GM12878 (cell line): ENCODE data around the gene SIPA1. TPM values are rescaled to one million over a fixed set of nuclear protein-coding genes. Genes with fewer than 3 reads are reported as not detected.

Experiments
- CBX5 ChIP-seq: sonication (generic); IDR thresholded peaks from 2 replicates; pipeline ENCODE4 v1.6.1; 2016; ENCODE audit warnings: low read depth, moderate library complexity, mild to moderate bottlenecking, inconsistent platforms
- EGR1 ChIP-seq, 2 experiments: IDR thresholded peaks; 1 replicate in 1 of 2; 2 replicates in 1 of 2; pipeline ENCODE4 v1.6.1; 2011 to 2012; ENCODE audit warnings: low read depth in 2 of 2, low read length in 2 of 2, borderline replicate concordance in 1 of 2, mild to moderate bottlenecking in 1 of 2, moderate library complexity in 1 of 2
- HCFC1 ChIP-seq: fragments of 150-350 bp; IDR thresholded peaks from 2 replicates; pipeline ENCODE4 v1.6.1; 2014; ENCODE audit warnings: low read length
- PAX8 ChIP-seq: fragments of 450-650 bp; IDR thresholded peaks from 2 replicates; pipeline ENCODE4 v1.6.1; 2017; ENCODE audit warnings: mild to moderate bottlenecking, moderate library complexity
- POLR2A ChIP-seq: IDR thresholded peaks from 2 replicates; pipeline ENCODE4 v1.6.1; 2011; ENCODE audit warnings: low read depth, mild to moderate bottlenecking, low read length
- RAD21 ChIP-seq: IDR thresholded peaks from 2 replicates; pipeline ENCODE4 v1.6.1; 2011; ENCODE audit warnings: mild to moderate bottlenecking, low read depth, low read length, moderate library complexity; ENCODE audit not compliant: insufficient read depth
- RBBP5 ChIP-seq: fragments of 200-600 bp; sonication (generic); conservative IDR thresholded peaks from 2 replicates; pipeline ENCODE4 v1.6.1; 2016
- RUNX3 ChIP-seq: IDR thresholded peaks from 2 replicates; pipeline ENCODE4 v1.6.1; 2012; ENCODE audit warnings: low read length, inconsistent platforms
- SIX5 ChIP-seq: IDR thresholded peaks from 2 replicates; pipeline ENCODE4 v1.6.1; 2011; ENCODE audit warnings: mild to moderate bottlenecking, low read depth, low read length, moderate library complexity; ENCODE audit not compliant: severe bottlenecking
- SMAD5 ChIP-seq: IDR thresholded peaks from 2 replicates; pipeline ENCODE4 v1.6.1; 2016; ENCODE audit warnings: antibody characterized with exemption, low read depth
- SUZ12 ChIP-seq: fragments of 200-600 bp; sonication (generic); IDR thresholded peaks from one replicate; pipeline ENCODE4 v1.6.1; 2018; ENCODE audit warnings: antibody characterized with exemption, mild to moderate bottlenecking; ENCODE audit not compliant: unreplicated experiment
- TCF7 ChIP-seq: IDR thresholded peaks from 2 replicates; pipeline ENCODE4 v1.6.1; 2014; ENCODE audit warnings: antibody characterized with exemption, borderline replicate concordance
- YY1 ChIP-seq: IDR thresholded peaks from 2 replicates; pipeline ENCODE4 v1.6.1; 2011; ENCODE audit warnings: low read depth, mild to moderate bottlenecking, low read length
- ZBED1 ChIP-seq: IDR thresholded peaks from 2 replicates; pipeline ENCODE4 v1.6.1; 2016; ENCODE audit warnings: borderline replicate concordance
- ZNF274 ChIP-seq: IDR thresholded peaks from one replicate; pipeline ENCODE4 v1.8.0; 2011; ENCODE audit not compliant: insufficient read length, insufficient read depth
- polyA plus RNA-seq, 11 experiments: library from polyadenylated mRNA; depleted of rRNA in 4 of 11; unstranded in 6 of 11; stranded (reverse) in 5 of 11; fragments of >200 nt; fragmentation: Nextera tagmentation in 4 of 11; fragmentation: Illumina TruSeq in 1 of 11; extraction: Ambion mirVana in 4 of 11; extraction: Trizol in 1 of 11; gene quantifications; 1 replicate in 1 of 11; 2 replicates in 10 of 11; pipeline versions ENCODE4 v1.2.1 to v1.2.3, GENCODE V29; 2011 to 2016; ENCODE audit warnings: inconsistent platforms in 2 of 11, missing spikeins in 2 of 11, low read depth in 1 of 11
- total RNA-seq, 4 experiments: library from RNA; depleted of rRNA in 3 of 4; stranded (reverse); fragments of >200 nt in 3 of 4; fragmentation: Illumina TruSeq in 1 of 4; extraction: Trizol in 1 of 4; gene quantifications; 2 replicates each; pipeline versions ENCODE4 v1.2.1 to v1.2.3, GENCODE V29; 2013 to 2021
- TF ChIP-seq, protein P1 (sequence below): IDR thresholded peaks from 2 replicates; pipeline ENCODE4 v1.6.1; 2011; ENCODE audit warnings: borderline replicate concordance, low read depth, mild to moderate bottlenecking, moderate library complexity, low read length; ENCODE audit not compliant: insufficient read depth, poor library complexity, severe bottlenecking

The SIPA1 gene
- total and polyA plus RNA-seq, 10 of the 15 experiments (the other 5 are each of a cell fraction or from before 2014, with no cell fraction given) = 1.0 to 139 (median 33.4) TPM

DNA sequence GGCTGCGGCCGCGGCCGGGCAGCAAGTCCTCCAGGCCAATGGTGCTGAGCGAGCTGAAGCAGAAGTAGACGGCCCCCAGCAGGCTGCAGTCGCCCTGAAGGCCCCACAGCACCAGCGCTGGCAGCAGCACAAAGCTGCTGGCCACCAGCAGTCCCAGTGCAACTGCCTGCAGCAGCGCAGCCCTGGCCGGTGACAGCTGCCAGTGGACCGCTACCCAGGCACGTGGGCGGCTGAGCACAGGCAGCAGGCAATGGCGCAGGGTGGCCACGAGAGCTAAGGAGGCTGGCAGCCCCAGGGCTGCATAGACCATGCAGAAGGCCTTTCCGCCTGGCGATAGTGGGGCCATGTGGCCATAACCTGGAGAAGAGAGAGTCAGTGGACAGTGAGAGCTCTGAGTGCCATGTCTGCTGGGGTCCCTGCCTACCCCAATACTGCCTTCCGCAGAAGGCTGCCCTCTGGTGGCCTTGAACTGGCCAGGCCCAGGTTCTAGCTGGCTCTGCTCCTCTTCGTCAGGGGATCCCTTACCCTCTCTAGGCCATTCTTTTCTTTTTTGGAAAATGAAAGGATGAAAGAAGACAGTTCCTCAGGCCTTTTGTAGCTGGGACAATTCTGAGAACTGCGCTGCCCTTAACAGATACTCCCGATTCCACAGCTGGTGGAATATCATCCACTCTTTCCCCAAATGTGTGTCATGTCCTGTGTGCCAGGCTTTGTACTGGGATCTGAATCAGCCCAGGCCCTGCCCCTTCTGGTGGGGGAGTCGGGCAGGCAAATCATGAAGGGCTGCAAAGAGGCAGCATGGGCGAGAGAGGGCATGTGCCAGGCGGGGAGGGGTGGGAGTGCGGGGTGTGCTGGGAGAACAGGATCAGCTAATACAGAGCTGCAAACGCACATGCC lies 44.1 kb upstream of the SIPA1 start (continued):
- no peak for TF ChIP-seq CBX5
- TF ChIP-seq EGR1 (IDR thresholded peaks at IDR 0.05; ENCODE audit: borderline replicate concordance in 1 of 2, low read depth in 2 of 2, low read length in 2 of 2) = 0 out of 3 replicates have a peak, but pooled peaks of 1 of the 2 experiments have one; percentile 8
- no peak for TF ChIP-seq HCFC1
- TF ChIP-seq TCF7 = no peak
- TF ChIP-seq SUZ12 = no peak
- no peak for TF ChIP-seq PAX8
- TF ChIP-seq SIX5 = no peak
- no peak for TF ChIP-seq SMAD5
- TF ChIP-seq RAD21 = peak; percentile 44
- TF ChIP-seq ZNF274 = no peak
- TF ChIP-seq RUNX3 = no peak; the same call in 1 of the 2 replicates
- TF ChIP-seq POLR2A = peak; percentile 48
- TF ChIP-seq RBBP5 = no peak
- TF ChIP-seq, protein P1, sequence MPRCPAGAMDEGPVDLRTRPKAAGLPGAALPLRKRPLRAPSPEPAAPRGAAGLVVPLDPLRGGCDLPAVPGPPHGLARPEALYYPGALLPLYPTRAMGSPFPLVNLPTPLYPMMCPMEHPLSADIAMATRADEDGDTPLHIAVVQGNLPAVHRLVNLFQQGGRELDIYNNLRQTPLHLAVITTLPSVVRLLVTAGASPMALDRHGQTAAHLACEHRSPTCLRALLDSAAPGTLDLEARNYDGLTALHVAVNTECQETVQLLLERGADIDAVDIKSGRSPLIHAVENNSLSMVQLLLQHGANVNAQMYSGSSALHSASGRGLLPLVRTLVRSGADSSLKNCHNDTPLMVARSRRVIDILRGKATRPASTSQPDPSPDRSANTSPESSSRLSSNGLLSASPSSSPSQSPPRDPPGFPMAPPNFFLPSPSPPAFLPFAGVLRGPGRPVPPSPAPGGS = no peak
- TF ChIP-seq ZBED1 = 0 out of 2 replicates have a peak, but pooled peaks have one; percentile 14
- TF ChIP-seq YY1 = 0 out of 2 replicates have a peak, but pooled peaks have one; percentile 34
